Measurements from ENCODE around the gene ZNF268.

Gene ZNF268

GRCh38 chr12:133256321-133256720 lies 75.0 kb downstream of the ZNF268 start:
- ATAC-seq (ENCODE audit: insufficient read depth, low read depth) = no peak
- TF ChIP-seq EZH2 (IDR thresholded peaks at IDR 0.05; ENCODE audit: borderline replicate concordance, low read depth, low read length, severe bottlenecking) = no peak
- TF ChIP-seq, protein P1, sequence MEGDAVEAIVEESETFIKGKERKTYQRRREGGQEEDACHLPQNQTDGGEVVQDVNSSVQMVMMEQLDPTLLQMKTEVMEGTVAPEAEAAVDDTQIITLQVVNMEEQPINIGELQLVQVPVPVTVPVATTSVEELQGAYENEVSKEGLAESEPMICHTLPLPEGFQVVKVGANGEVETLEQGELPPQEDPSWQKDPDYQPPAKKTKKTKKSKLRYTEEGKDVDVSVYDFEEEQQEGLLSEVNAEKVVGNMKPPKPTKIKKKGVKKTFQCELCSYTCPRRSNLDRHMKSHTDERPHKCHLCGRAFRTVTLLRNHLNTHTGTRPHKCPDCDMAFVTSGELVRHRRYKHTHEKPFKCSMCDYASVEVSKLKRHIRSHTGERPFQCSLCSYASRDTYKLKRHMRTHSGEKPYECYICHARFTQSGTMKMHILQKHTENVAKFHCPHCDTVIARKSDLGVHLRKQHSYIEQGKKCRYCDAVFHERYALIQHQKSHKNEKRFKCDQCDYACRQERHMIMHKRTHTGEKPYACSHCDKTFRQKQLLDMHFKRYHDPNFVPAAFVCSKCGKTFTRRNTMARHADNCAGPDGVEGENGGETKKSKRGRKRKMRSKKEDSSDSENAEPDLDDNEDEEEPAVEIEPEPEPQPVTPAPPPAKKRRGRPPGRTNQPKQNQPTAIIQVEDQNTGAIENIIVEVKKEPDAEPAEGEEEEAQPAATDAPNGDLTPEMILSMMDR (IDR thresholded peaks at IDR 0.05; ENCODE audit: borderline replicate concordance, extremely low read depth, low read length, poor library complexity, severe bottlenecking) = no peak
- H3K4me1 ChIP-seq (ENCODE audit: insufficient read depth, low read length) = no peaks in the 10 kb centered on the region

DNA sequence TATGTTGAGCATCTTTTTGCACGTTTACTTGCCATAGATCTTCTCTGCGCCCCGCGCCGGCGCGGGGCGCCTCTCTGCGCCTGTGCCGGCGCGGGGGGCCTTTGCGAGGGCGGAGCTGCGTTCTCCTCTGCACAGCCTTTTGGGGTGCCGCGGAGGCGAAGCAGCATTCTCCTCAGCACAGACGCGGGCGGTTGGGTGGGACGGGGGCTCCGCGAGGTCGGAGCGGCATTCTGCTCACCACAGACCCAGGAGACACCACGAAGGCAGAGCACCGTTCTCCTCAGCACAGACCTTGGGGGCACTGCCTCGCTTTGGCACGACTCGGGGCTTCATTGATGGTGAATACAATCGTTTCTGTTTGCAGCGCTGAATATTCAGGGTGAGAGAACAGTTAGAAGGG lies 82.9 kb downstream of the ZNF268 start:
- no peak for ATAC-seq (ENCODE audit: insufficient read depth, low read depth)

More at GRCh38 chr12:133256321-133256720, 75.0 kb downstream of the ZNF268 start:
- Histone ChIP-seq H3K4me2 (ENCODE audit: insufficient read depth, low read length) (no peak overlapping the region), H4K20me1 (ENCODE audit: insufficient read depth, low read length) (no peaks in the 10 kb centered on the region), H3K4me3 (ENCODE audit: low read depth in 1 of 2, low read length in 2 of 2) (no peak overlapping the region), H3K9ac (ENCODE audit: low read depth, low read length) (no peak overlapping the region), H3K27ac (ENCODE audit: low read length) (no peak overlapping the region), H3K79me2 (ENCODE audit: insufficient read depth, low read length) (no peaks in the 10 kb centered on the region), H3K9me3 (ENCODE audit: insufficient read depth, low read length, severe bottlenecking) (peaks cover 2% of the 10 kb centered on the region), H3K27me3 (ENCODE audit: insufficient read depth, low read length, poor library complexity) (no peaks in the 10 kb centered on the region), H3K36me3 (ENCODE audit: insufficient read depth, low read length) (no peaks in the 10 kb centered on the region), H2AFZ (ENCODE audit: low read depth, low read length) (no peak overlapping the region)
- DNase-seq = no peak

More for the DNA sequence above, 82.9 kb downstream of the ZNF268 start:
- DNase-seq = no peak
- H3K27ac ChIP-seq (ENCODE audit: low read length) = no peak overlapping the region
- no peaks in the 10 kb centered on the region for H3K27me3 ChIP-seq (ENCODE audit: insufficient read depth, low read length, poor library complexity)
- H3K9me3 ChIP-seq (ENCODE audit: insufficient read depth, low read length, severe bottlenecking) = peaks cover 2% of the 10 kb centered on the region
- no peaks in the 10 kb centered on the region for H3K4me1 ChIP-seq (ENCODE audit: insufficient read depth, low read length)
- H4K20me1 ChIP-seq (ENCODE audit: insufficient read depth, low read length) = no peaks in the 10 kb centered on the region
- TF ChIP-seq, protein P1 (IDR thresholded peaks at IDR 0.05; ENCODE audit: borderline replicate concordance, extremely low read depth, low read length, poor library complexity, severe bottlenecking) = no peak
- no peak for TF ChIP-seq EZH2 (IDR thresholded peaks at IDR 0.05; ENCODE audit: borderline replicate concordance, low read depth, low read length, severe bottlenecking)
- H3K4me2 ChIP-seq (ENCODE audit: insufficient read depth, low read length) = no peak overlapping the region
- H3K79me2 ChIP-seq (ENCODE audit: insufficient read depth, low read length) = no peaks in the 10 kb centered on the region
- H3K36me3 ChIP-seq (ENCODE audit: insufficient read depth, low read length) = no peaks in the 10 kb centered on the region
- no peak overlapping the region for H3K9ac ChIP-seq (ENCODE audit: low read depth, low read length)
- no peak overlapping the region for H3K4me3 ChIP-seq (ENCODE audit: low read depth in 1 of 2, low read length in 2 of 2)
- no peak overlapping the region for H2AFZ ChIP-seq (ENCODE audit: low read depth, low read length)

Measured in DND-41 (cell line).